HG03064 (cell line): ENCODE measurements around the gene CLK2.
A peak's percentile ranks its signal among the peaks of the same experiment; 100 is the strongest.
"Not testable (repeated sequence)": the region's sequence is repeated elsewhere in the genome, so short reads cannot be mapped to it uniquely, and the experiment has no call there.

ENCODE experiments used
- ATAC-seq: cut with Tn5 transposase; IDR thresholded peaks from one replicate; pipeline ENCODE4 v1.9.1; 2021; ENCODE audit warnings: low read depth; ENCODE audit not compliant: unreplicated experiment

CLK2 gene

DNA sequence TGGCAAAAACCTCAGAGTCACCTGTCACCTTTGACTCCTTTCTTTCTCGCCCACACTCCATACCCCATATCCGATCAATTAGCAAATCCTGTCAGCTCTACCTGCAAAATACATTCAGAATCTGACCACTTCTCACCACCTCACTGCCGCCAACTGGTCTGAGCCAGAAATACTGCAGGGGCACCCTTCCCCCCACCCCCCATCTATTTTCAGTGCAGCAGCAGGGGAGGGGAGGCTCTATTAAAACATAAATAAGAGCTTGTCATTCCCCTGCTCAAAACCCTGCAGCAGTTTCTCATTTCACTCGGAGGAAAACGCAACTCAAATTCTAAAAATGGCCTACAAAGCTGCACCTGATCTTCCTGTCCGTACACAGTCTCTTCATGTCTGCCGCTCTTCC, 24.1 kb upstream of the CLK2 start:
- no peak for ATAC-seq

DNA sequence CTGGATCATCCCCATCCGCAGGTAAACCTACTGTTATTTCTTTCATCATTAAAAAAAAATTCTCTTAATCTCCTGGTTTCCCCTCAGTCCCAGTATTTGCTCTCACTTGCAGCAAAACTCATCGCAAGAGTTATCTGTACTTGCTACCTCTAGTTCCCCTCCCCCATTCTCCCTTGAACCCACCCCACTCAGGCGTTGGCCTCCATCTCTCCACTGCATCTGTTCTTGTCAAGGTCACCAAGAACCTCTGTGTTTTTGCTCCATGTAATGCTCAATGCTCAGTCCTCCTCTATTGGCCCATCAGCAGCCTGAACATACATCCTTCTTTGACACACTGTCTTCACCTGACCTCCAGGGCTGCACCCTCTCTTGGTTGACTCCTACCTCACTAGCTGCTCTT, 23.4 kb upstream of the CLK2 start:
- no peak for ATAC-seq

DNA sequence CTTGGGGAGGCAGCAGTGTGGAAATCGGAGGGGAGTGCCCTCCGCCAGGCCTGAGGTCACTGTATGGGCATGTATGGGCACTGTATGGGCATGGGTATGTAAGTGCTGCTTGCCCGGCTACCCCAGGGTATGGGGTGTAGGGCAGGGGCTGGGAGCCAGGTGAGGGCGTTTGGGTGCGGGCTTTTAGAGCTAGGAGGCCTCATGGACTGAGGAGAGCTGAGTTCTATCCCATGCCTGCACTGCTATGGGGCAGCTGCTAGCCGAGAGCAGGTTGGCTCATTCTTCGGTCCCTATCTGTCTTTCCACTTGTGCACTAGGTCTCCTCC, 22.6 kb upstream of the CLK2 start:
- ATAC-seq = no peak

DNA sequence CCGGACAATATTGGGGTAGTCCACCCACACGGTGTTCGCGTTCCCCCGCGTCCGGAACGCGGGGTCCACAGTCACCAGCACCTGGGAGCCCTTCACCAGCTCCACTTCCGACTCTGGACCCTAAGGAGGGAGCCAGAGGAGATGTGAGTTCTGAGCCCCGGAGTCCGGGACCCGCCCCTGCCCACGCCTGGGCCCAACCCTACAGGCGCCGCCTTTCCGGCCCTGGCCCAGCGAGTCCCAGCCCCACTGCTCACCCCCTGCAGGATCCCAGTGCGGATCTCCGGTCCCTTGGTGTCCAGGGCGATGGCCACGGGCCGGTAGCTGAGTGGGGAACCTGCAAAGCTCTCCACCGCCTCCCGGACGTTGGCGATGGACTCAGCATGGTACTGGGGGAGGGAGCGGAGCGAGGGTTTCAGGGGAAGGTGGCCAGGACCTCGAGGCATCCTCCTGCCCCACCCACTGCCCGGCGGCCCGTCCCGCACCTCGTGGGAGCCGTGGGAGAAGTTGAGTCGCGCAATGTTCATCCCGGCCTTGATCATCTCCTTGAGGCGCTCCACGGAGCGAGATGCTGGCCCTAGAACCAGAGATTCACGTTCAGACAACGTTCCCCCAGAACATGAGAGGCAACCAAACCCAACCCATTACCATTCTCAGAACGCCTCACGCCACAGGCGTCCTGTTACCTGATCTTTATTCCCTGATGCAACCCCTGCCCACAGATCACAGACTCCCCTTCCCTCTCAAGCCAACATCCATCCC, 22.1 kb upstream of the CLK2 start:
- no peak for ATAC-seq

DNA sequence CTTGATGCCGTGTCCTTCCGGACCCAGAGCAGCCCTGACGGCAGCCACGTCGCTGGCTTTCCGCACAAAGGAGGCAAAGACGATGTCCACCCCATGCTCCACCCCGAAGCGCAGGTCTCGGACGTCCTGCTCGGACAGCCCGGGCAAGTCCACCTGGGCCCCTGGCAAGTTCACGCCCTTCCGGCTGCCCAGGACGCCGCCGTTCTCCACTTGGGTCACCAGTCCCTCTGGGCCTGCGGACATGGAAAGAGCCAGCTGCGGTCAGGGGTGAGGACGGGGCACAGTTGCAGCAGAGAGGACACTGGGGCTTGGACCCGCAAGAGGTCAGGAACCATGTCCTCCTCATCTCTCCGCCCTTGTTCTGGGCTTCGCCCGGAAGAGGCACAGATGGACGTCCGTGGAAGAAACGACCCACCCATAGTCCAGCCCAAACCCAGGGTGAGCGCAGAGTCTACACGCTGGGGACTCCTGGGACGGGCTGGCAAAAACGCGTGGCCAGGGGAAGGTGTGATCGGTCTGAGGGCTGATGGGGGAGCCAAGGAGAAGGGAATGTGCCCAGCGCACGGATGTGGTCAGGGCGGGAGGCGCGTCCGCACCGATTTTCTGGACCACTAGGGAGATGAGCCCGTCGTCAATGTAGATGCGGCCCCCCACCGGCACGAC, 21.3 kb upstream of the CLK2 start:
- no peak for ATAC-seq

DNA sequence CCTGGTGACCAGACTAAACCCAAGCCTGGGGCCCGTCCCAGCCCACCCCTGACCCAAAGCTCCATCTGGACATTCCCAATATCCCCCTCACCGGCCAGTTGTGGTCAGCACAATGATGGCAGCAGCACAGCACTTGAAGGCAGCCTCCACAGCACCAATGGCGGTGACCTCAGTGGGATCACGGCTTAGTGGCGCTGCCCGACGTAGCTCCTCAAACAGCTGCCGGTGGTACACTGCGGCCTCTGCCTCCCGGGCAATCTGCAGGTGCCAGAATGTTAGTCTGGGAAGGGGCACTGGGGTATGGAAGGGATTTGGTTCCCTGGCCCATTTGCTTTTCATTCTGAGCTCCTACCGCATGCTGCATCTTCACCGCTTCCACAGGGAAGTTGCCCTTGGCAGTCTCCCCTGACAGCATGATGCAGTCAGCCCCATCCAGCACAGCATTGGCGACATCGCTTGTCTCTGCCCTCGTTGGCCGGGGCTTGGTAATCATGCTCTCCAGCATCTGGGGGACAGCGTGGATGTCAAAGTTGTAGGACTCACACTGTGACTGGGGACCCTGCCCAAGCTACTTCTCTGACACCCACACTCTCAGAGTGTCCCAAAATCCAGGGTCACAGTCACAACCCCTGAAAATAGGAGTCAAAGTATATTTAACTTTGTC, 19.9 kb upstream of the CLK2 start:
- no peak for ATAC-seq

DNA sequence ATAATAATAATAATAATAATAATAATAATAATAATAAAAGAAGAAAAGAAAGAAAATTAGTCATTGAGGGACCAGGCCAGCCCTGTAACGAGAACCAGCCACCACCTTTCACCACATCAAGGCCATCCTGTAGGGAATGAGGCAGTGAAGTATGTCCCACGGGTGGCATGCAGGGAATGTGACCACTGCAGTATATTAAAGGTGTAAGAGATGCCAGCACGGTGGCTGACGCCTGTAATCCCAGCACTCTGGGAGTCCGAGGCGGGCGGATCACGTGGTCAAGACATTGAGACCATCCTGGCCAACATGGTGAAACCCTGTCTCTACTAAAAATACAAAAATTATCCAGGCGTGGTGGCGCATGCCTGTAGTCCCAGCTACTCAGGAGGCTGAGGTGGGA, 17.7 kb upstream of the CLK2 start:
- not testable (repeated sequence) for ATAC-seq

DNA sequence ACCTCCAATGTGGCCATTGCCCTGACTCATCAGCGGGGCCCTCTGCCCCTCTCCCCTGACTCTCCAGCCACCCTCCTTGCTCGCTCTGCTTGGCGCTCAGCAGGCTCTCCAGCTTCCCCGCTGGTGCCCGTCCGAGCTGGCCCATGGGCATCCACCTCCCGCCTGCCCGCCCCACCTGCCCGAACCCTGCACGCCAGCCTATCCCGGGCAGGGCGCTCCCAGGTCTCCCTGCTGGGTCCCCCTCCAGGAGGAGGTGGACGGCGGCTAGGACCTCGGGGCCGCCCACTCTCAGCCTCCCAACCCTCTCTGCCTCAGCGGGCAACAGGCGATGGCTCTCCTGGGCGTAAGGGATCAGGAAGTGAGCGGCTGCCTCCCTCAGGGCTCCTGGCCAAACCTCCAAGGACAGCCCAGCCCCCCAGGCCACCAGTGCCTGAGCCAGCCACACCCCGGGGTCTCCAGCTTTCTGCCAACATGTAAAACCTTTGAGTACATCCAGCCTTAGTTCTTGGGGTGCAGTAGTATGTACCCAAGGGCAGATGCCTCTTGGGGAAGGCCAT, 14.8 kb upstream of the CLK2 start:
- ATAC-seq = no peak

DNA sequence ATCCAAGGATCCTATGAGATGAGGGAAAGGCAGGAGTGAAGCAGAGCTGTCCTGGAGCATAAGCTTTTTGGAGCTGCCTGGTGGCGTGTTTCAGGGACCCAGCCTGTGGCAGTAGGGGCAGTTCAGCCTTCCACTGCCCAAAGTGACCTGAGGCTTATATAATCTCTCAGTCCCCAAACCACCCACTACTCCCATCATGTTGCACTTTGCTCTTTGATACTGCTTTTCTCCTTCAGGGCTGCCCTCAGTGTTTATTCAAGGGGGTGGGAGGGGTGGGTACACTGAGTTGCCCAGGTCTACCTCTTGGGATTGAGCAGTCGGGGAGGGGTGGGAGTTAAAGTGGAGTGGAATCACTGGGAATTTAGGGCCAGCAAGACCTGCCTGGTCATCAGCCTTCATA, 13.2 kb upstream of the CLK2 start:
- ATAC-seq = no peak

DNA sequence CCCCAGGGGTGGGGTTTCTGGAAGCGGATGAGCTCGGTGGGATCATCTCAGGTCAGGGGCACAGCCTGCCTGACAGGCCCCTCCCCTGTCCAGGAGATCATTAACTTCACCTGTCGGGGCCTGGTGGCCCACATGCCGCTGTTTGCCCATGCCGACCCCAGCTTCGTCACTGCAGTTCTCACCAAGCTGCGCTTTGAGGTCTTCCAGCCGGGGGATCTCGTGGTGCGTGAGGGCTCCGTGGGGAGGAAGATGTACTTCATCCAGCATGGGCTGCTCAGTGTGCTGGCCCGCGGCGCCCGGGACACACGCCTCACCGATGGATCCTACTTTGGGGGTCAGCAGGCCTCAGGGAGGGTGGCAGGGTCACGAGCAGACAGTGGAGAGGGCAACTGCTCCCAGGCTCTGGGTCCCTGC, 12.3 kb upstream of the CLK2 start:
- ATAC-seq = no peak

DNA sequence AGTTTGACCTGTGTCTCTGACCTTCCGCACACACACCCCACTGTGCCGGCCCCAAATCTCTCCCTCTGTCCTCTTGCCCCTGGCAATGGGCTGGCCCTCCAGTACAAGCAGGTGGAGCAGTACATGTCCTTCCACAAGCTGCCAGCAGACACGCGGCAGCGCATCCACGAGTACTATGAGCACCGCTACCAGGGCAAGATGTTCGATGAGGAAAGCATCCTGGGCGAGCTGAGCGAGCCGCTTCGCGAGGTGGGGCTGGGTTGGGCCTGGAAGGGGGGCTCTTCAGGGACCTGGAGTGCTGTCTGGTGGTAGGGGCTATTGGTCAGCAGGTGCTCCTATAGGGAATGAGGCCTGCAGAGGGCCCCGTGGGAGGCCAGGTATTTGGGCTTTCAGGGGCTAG, 11.8 kb upstream of the CLK2 start:
- ATAC-seq = no peak

DNA sequence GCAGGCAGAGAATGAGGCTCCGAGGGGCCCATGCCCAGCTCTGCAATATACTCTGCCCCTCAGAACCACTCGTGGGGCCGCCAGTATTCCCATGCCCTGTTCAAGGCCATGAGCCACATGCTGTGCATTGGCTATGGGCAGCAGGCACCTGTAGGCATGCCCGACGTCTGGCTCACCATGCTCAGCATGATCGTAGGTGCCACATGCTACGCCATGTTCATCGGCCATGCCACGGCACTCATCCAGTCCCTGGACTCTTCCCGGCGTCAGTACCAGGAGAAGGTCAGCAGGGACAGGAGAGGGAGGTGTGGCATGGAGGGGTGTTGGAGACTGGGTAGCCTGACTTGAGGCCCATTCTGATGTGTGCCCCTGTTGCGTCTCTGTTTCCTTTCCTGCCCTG, 11.2 kb upstream of the CLK2 start:
- ATAC-seq = no peak

DNA sequence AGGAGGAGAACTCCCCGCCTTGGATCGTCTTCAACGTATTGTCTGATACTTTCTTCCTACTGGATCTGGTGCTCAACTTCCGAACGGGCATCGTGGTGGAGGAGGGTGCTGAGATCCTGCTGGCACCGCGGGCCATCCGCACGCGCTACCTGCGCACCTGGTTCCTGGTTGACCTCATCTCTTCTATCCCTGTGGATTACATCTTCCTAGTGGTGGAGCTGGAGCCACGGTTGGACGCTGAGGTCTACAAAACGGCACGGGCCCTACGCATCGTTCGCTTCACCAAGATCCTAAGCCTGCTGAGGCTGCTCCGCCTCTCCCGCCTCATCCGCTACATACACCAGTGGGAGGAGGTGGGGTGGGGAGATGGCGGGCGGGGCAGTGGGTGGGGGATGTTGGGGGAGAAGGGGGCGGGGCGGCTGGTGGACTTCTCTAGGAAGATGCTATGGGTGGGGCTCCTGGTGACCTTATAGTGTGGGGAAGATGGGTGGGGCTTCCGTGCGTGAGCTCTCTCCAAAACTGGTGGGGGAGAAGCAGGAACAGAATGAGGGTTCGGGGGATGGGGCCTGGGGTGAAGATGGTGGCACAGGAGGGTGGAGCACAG, 9.3 kb upstream of the CLK2 start:
- no peak for ATAC-seq

DNA sequence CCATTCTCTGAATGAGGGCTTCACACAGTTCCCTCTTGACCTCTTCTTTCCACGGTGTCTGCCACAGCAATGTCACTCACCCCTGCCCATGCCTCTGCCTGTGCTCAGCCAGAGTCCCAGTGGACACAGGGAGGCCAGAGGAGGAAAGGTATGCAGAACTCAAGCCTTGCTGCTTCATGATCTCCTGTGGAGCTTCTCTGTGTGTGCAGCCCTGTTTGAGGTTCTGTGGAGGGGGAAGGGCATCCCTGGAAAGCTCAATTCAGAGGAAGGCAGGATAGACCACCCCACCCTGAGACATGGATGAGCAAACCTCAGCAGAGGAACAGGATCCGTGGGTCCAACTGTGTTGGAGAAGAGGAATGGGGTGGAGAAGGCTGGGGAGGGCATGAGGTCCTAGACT, 6.0 kb upstream of the CLK2 start:
- ATAC-seq = no peak

DNA sequence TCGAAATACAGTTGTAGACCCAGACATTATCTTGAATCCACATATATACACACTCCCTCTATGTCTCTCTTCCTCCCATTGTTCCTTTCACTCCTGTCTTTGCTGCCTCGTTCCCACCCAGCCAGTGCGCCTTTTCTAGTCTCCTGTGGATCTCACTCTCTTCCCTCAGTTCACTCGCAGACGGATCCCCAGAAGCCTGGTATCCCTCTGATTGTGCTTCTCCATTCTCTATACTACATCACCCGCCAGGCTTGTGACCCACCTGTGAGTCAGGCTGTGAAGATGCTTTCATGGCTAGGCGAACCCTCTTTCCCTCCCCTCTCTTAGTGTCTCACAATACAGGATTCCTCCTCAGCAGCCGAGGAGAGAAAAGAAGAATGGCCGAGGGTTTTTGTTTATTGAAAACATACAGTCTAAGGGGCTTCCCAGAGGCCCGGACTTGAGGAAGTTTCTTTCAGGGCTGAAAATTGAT, 5.4 kb upstream of the CLK2 start:
- no peak for ATAC-seq

DNA sequence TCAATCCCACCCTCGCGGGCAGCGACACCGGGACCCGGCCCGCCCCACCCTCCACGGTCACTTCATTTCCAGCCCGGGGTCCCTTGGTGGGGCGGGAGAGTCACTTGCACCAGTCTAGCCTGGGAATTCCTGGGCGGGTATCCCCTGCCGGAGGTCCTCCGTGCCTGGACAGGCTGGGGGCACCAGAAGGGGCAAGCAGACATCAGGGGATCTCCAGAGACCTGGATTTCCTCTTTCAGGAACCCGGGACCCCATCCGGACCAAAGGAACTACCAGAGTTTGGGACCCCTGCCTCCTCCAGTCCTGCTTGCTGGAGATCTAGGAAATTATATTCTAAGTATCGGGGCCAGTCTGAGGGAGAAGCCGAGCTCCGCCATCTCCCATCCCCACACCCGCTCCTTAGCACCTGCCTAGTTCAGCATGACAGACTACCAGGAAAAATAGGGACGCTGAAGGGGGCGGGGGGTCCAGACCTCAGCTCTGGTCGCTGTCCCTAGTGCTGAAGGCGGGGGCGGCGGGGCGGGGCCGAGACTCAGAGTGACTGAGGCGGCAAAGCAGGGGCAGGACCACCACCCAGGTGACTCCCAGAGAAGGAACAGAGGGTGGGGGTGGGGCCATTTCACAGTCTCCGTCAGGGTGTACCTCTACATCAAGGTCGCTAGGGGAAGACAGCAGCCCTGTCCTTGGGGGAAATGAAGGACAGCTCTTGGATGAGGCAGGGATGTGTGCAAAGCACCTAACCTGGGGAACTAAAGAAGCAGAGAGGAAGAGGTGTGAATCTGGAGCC, 4.8 kb upstream of the CLK2 start:
- ATAC-seq = no peak

DNA sequence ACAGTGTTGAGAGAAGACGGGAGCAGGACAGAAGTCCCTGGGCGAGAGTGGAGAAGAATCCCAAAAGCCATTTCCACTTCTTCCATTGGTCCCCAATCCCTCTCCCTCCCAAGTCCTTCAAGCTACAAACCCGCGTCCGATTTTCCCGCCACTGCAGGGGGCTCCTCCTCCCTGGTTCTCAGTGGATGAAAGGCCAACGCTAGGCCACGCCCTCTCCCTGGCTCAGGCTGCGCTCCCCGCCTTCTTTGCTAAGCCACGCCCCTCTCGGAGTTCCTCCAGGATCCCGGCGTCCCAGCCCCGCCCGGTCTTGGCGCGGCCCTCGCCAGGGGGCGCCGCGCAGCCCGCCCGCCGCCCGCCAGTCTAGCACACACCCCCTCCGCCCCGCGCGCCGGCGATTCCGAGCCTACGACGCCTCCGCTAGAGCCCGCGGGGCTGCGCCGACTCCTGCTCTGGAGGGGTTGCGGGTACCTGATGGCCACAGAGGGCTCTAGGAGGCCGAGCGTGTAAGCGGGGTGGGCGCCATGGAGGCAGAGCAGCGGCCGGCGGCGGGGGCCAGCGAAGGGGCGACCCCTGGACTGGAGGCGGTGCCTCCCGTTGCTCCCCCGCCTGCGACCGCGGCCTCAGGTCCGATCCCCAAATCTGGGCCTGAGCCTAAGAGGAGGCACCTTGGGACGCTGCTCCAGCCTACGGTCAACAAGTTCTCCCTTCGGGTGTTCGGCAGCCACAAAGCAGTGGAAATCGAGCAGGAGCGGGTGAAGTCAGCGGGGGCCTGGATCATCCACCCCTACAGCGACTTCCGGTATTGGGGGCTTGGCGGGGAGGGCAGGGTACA, 4.0 kb upstream of the CLK2 start, which contains the start of gene HCN3:
TSS of gene HCN3 (plus strand) at position 394 of the 832 bp plus-strand sequence. CDS start at position 522, 128 bp downstream.
- ATAC-seq = peak; percentile 54

DNA sequence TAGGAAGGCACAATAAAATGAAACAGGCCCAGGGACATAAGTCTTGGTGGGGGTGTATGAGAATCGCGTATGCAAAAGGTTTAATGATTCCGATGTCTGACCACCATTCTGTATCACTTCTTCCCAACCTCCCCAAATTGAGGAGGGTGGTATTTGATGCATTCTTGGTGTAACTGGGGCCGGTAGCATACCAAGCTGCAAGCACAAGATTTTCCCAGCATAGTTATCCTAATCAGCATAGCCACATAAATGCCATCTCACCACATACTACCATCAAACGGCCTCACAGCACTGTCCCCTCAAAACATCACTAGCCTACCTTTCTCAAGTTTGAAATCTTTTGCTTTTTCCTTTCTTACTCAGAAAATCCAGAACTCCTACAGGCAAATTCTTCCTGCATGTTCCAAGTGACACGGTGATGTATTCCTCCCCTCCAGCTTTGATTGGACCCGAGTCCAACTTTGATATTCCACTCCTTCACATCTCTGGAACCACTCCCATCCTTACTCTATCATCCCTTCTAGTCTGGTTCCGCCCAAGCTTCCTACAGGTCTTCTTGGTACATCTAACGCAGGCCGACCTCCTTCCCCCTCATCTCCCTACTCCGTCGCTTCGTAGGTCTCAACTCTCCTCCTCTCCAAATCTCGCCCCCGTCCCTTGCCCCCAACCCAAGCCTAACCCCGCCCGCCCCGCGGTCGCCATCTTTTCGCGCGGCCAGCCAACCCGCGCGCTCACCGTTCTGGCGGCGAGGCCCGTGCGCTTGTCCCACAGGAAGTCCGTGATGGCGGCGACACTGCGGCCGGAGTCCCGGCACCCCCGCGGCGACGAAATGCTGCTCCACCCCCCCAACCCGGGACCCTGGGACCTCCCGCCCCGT, 600 bp downstream of the CLK2 start:
- peak; percentile 37 for ATAC-seq
